OCI-LY3 (cell line): ENCODE results near the gene GRAMD1A.

ENCODE experiments used
- CTCF ChIP-seq: fragments of 200-600, 300-600 bp; sonication (generic); IDR thresholded peaks from 2 replicates; pipeline ENCODE4 v1.5.1; 2014; ENCODE audit warnings: antibody characterized with exemption, low read length, low read depth
- EZH2phosphoT487 ChIP-seq: fragments of 200-600 bp; shearing (Covaris generic); IDR thresholded peaks from 2 replicates; pipeline ENCODE4 v1.6.1; 2018; ENCODE audit warnings: antibody characterized with exemption, mixed run types, low read depth

GRCh38 chr19:35013041-35013819 lies 13.1 kb downstream of the GRAMD1A start:
- TF ChIP-seq CTCF (peak; percentile 93), EZH2phosphoT487 (no peak)
